ENCODE results near the gene ZNF496. TPM values are rescaled to one million over a fixed set of nuclear protein-coding genes. Genes with fewer than 3 reads are reported as not detected.

ZNF496 gene
- total and polyA plus RNA-seq, 8 donors: 5.8 to 25.8 (median 11.9) TPM

DNA sequence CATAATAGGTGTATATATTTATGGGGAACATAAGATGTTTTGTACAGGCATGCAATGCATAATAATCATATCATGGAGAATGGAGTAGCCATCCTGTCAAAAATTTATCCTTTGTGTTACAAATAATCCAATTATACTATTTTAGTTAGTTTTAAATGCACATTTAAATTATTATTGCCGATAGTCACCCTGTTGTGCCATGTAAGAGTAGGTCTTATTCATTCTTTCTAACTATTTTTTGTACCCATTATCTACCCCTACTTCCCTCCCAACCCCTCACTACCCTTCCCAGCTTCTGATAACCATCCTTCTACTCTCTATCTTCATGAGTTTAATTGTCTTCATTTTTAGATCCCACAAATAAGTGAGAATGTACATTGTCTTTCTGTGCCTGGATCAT, 84.1 kb downstream of the ZNF496 start:
- DNase-seq: no peak
- H3K9me3 ChIP-seq: peaks cover 0 to 25% (median 11%) of the 10 kb centered on the region in 4 donors
- intact Hi-C loops (cut with DNase I; ENCODE audit: low total_unique reads): no loop called here
- TF ChIP-seq POLR2AphosphoS5 (IDR thresholded peaks at IDR 0.05): no peak
- no peak for TF ChIP-seq EP300 (IDR thresholded peaks at IDR 0.05)
- TF ChIP-seq, protein P1, sequence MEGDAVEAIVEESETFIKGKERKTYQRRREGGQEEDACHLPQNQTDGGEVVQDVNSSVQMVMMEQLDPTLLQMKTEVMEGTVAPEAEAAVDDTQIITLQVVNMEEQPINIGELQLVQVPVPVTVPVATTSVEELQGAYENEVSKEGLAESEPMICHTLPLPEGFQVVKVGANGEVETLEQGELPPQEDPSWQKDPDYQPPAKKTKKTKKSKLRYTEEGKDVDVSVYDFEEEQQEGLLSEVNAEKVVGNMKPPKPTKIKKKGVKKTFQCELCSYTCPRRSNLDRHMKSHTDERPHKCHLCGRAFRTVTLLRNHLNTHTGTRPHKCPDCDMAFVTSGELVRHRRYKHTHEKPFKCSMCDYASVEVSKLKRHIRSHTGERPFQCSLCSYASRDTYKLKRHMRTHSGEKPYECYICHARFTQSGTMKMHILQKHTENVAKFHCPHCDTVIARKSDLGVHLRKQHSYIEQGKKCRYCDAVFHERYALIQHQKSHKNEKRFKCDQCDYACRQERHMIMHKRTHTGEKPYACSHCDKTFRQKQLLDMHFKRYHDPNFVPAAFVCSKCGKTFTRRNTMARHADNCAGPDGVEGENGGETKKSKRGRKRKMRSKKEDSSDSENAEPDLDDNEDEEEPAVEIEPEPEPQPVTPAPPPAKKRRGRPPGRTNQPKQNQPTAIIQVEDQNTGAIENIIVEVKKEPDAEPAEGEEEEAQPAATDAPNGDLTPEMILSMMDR (IDR thresholded peaks at IDR 0.05): no peak
- TF ChIP-seq POLR2A (IDR thresholded peaks at IDR 0.05): no peak
- H3K4me3 ChIP-seq: no peak overlapping the region
- H3K27ac ChIP-seq: no peak overlapping the region
- no peaks in the 10 kb centered on the region for H3K36me3 ChIP-seq
- H3K27me3 ChIP-seq: no peaks in the 10 kb centered on the region
- no peaks in the 10 kb centered on the region for H3K4me1 ChIP-seq
- 93 to 100% (median 97%) methylated on average over 1 of the region's 1 CpG for WGBS, 5 donors

Small RNAs within 50 kb of the gene (small RNA-seq; reads per million reads assigned to genes)
- 0 reads per million in 4 donors for gene RF00019

Other genes with a start within 250 kb of the ZNF496 start
- gene ZNF669, start 227.5 kb downstream of the ZNF496 start, total RNA-seq: 10 to 100 TPM in 1 of 5 donors, 1 to 10 TPM in 3, under 1 TPM in 1; 0.58 to 21.7 (median 5.2) TPM
- 1 to 10 TPM; 3.1 to 4.3 (median 3.2) TPM for gene ZNF669, start 227.5 kb downstream of the ZNF496 start, polyA plus RNA-seq
- 100 to 1,000 TPM in 2 of 5 donors, 10 to 100 TPM in 3; 11.9 to 136 (median 28.1) TPM for gene ZNF124, start 159.8 kb downstream of the ZNF496 start, total RNA-seq
- 1 to 10 TPM; 1.1 to 2.9 (median 2.4) TPM for gene ZNF124, start 159.8 kb downstream of the ZNF496 start, polyA plus RNA-seq
- not detected for gene VN1R5, start 75.8 kb downstream of the ZNF496 start, total RNA-seq
- not detected for gene VN1R5, start 75.8 kb downstream of the ZNF496 start, polyA plus RNA-seq
- 1 to 10 TPM in 3 of 5 donors, under 1 TPM in 1, not detected in 1; under 0.01 to 5.5 (median 3.5) TPM for gene NLRP3, start 84.3 kb upstream of the ZNF496 start, total RNA-seq
- 1 to 10 TPM in 1 of 3 donors, under 1 TPM in 2; 0.20 to 2.3 (median 0.61) TPM for gene NLRP3, start 84.3 kb upstream of the ZNF496 start, polyA plus RNA-seq
- not detected for gene OR2B11, start 126.2 kb upstream of the ZNF496 start, total RNA-seq
- not detected for gene OR2B11, start 126.2 kb upstream of the ZNF496 start, polyA plus RNA-seq
- gene OR2C3, start 204.6 kb upstream of the ZNF496 start, total RNA-seq: not detected
- not detected for gene OR2C3, start 204.6 kb upstream of the ZNF496 start, polyA plus RNA-seq
- gene GCSAML, start 217.3 kb upstream of the ZNF496 start, total RNA-seq: under 1 TPM in 2 of 5 donors, not detected in 3; 0.14 to 0.18 TPM
- 1 to 10 TPM in 1 of 3 donors, under 1 TPM in 2; 0.08 to 2.1 (median 0.68) TPM for gene GCSAML, start 217.3 kb upstream of the ZNF496 start, polyA plus RNA-seq